NCI-H524 treated with DMSO at 0.1 percent for 48 hours (cell line): ENCODE data around the gene DUSP9.
"Not testable (repeated sequence)": the region's sequence is repeated elsewhere in the genome, so short reads cannot be mapped to it uniquely, and the experiment has no call there.

Experiments
- DNase-seq: peaks from one replicate; lab custom pipeline; 2025; lab: John Stamatoyannopoulos, UW

DUSP9 gene

GRCh38 chrX:153672531-153673427 is 25.8 kb downstream of the DUSP9 start:
- no peak for DNase-seq

- no peak for DNase-seq
These were observed 26.6 kb downstream of the DUSP9 start, which contains the start of gene PNCK for GRCh38 chrX:153673428-153674218. Gene PNCK, minus strand, starts transcription at chrX:153673813. Its CDS starts 737 bp downstream, at chrX:153673076.

GRCh38 chrX:153674219-153674851 is 27.3 kb downstream of the DUSP9 start:
- no peak for DNase-seq

GRCh38 chrX:153681175-153681574 is 34.2 kb downstream of the DUSP9 start:
- DNase-seq: no peak

GRCh38 chrX:153683486-153683885 is 36.5 kb downstream of the DUSP9 start:
- not testable (repeated sequence) for DNase-seq

GRCh38 chrX:153684467-153685155 is 37.6 kb downstream of the DUSP9 start:
- no peak for DNase-seq

- DNase-seq: no peak
These were observed 38.1 kb downstream of the DUSP9 start for GRCh38 chrX:153685156-153685536.

- no peak for DNase-seq
These were observed 39.0 kb downstream of the DUSP9 start for GRCh38 chrX:153685751-153686696.

GRCh38 chrX:153686711-153687110 is 39.7 kb downstream of the DUSP9 start:
- DNase-seq: no peak

GRCh38 chrX:153687121-153688039 is 40.4 kb downstream of the DUSP9 start, which contains the start of gene SLC6A8:
Gene SLC6A8, plus strand, starts transcription at chrX:153687926. Its CDS starts 649 bp downstream, at chrX:153688575.
- DNase-seq: no peak

- DNase-seq: no peak
These were observed 41.1 kb downstream of the DUSP9 start for GRCh38 chrX:153688071-153688470.

GRCh38 chrX:153688506-153688905 is 41.5 kb downstream of the DUSP9 start:
- no peak for DNase-seq

- DNase-seq: no peak
These were observed 42.0 kb downstream of the DUSP9 start for GRCh38 chrX:153688911-153689590.

GRCh38 chrX:153689654-153690465 is 42.9 kb downstream of the DUSP9 start:
- no peak for DNase-seq

GRCh38 chrX:153690466-153690865 is 43.5 kb downstream of the DUSP9 start:
- DNase-seq: no peak

- not testable (repeated sequence) for DNase-seq
These were observed 44.2 kb downstream of the DUSP9 start for GRCh38 chrX:153691032-153691827.

GRCh38 chrX:153692003-153692402 is 45.0 kb downstream of the DUSP9 start:
- no peak for DNase-seq
